ENCODE results near the gene RABGGTA.
"Not testable (repeated sequence)": the region's sequence is repeated elsewhere in the genome, so short reads cannot be mapped to it uniquely, and the experiment has no call there.

The RABGGTA gene

GRCh38 chr14:24240110-24240918 is 31.1 kb downstream of the RABGGTA start:
- no peak for DNase-seq (ENCODE audit: low read depth in 2 of 2)

DNA sequence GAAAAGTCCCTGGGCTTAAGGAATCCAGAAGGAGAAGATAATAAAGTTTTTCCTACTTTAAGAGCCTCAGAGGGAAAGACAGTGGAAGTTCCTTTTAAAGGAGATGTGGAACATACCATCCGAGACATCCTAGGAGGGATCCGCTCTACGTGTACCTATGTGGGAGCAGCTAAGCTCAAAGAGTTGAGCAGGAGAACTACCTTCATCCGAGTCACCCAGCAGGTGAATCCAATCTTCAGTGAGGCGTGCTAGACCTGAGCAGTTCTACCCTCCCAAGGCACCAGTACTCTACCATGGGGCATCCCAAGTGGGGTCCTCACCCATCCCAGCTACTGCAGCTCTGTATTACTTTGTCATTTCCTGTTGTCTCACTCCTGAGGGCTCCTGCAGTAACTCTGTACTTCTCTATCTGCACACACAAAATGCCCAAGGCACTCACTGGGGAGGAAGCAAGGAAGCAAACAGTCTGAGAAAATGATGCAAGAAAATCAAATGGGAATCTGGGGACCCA is 32.8 kb downstream of the RABGGTA start:
- no peak for DNase-seq (ENCODE audit: low read depth in 2 of 2)

DNA sequence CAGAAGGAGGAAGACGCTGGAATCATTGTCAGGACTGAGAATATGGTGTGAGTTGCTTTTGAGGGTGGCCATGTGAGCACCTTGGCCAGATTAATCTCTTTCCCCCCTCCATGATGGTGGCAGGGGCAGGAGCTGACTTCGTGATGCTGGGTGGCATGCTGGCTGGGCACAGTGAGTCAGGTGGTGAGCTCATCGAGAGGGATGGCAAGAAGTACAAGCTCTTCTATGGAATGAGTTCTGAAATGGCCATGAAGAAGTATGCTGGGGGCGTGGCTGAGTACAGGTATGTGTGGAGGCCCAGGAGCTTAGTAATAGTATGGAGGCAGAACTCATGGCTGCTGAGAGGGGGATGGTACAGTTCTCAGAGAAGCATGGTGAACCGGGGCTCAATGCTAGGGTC is 33.3 kb downstream of the RABGGTA start:
- no peak for DNase-seq (ENCODE audit: low read depth in 2 of 2)

- DNase-seq (ENCODE audit: low read depth in 2 of 2), result no peak
These were observed 33.9 kb downstream of the RABGGTA start for GRCh38 chr14:24237463-24237955.

- no peak for DNase-seq (ENCODE audit: low read depth in 2 of 2)
These were observed 34.5 kb downstream of the RABGGTA start for GRCh38 chr14:24236689-24237462.

- no peak for DNase-seq (ENCODE audit: low read depth in 2 of 2)
These were observed 35.4 kb downstream of the RABGGTA start for GRCh38 chr14:24235804-24236688.

GRCh38 chr14:24234095-24235005 is 37.0 kb downstream of the RABGGTA start:
- DNase-seq (ENCODE audit: low read depth in 2 of 2), result no peak

GRCh38 chr14:24233538-24233866 is 37.9 kb downstream of the RABGGTA start:
- no peak for DNase-seq (ENCODE audit: low read depth in 2 of 2)

GRCh38 chr14:24232645-24233537 is 38.5 kb downstream of the RABGGTA start, which contains the start of gene GMPR2:
TSS of gene GMPR2 (plus strand) at chr14:24232929. CDS start at chr14:24233254, 325 bp downstream.
- DNase-seq (ENCODE audit: low read depth in 2 of 2), result no peak

GRCh38 chr14:24232121-24232644 is 39.2 kb downstream of the RABGGTA start, which contains the start of gene NEDD8:
TSS of gene NEDD8 (minus strand) at chr14:24232367. CDS start at chr14:24232267, 100 bp downstream.
- DNase-seq (ENCODE audit: low read depth in 2 of 2), result peak; percentile 88 to 93

DNA sequence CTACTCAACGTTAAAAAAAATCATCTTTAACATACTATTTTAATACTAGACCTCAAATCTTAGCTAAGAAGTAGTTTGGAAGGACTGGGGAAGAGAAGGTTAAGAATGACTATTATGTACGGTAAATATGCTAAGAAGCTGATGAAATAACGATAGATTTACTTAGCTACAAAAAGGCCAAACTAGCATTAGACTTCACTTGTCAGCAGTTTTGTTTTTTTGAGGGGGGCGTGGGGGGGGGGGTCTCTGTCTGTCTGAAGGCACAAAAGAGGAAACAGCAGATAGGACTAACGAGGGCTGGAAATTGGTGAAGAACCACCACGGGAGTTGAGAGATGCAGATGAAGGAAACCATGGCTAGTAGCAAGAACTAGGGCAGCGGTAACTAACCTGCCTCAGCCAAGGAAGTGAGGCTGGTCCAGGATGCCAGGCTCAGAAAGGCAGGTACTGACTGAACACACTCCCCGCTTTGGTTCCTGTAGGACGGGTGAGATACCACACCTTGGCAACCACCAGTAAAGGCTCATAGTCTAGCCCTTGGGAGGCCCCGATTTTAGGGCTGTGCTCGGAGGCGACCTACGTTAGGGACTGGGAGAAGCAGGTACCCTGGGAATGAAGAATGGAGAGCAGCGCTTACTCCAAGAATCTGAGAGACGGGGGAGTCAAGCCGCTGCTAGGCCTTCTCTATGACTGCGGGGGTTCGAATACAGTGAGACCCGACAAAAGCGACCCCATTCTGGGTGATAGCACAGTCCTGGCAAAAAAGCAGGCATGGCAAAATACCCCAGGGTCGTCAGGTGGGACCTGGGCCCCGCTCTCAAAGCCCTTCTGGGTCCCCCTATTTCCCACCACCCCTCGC is 39.9 kb downstream of the RABGGTA start:
- DNase-seq (ENCODE audit: low read depth in 2 of 2), result no peak

DNA sequence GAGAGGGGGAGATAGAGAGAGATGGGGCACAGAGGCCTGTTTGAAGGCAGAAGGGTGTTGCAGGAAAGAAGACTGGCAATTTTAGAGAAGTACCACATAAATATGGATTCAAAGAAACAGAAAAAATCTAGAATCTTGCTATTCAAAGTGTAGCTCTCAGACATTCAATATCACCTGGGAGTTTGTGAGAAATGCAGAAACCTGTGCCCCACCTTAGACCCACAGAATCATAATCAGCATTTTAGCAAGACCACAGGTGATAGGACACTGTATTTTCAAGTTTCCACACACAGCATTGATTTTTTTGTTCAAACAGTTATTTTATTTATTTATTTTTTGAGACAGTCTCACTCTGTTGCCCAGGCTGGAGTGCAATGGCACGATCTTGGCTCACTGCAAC is 42.5 kb downstream of the RABGGTA start:
- no peak for DNase-seq (ENCODE audit: low read depth in 2 of 2)

DNA sequence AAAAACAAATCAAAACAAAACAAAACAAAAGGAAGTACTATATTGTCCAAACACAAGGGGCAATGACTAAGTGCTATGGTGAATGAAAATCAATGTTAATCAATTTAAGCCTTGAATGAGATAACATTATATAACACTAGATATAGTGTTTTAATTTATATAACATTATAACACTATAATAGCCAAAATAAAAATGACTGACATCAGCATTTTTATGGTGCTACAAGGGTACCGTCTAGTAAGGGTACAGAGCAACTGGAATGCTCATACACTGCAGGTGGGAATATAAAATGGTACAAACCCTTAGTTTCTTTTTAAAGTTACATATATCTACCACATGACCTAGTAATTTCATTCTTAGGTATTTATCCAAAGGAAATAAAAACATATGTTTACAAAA is 44.9 kb downstream of the RABGGTA start:
- DNase-seq (ENCODE audit: low read depth in 2 of 2), result no peak

DNA sequence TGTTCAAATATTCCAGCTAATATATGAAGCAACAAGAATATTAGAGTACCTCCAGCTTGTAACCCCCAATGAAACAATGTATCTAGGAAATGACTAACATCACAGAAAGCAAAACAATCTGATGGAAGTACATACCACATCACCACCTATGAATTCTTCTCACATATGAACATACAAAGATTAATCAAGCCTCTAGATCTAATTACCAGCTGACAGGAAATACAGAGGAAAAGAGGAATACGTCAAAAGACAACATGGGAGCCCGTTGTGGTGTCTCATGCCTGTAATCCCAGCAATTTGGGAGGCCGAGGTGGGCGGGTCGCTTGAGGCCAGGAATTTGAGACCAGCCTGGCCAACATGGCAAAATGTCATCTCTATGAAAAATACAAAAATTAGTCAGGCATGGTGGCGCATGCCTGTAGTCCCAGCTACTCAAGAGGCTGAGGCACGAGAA is 46.8 kb downstream of the RABGGTA start:
- DNase-seq (ENCODE audit: low read depth in 2 of 2), result no peak

DNA sequence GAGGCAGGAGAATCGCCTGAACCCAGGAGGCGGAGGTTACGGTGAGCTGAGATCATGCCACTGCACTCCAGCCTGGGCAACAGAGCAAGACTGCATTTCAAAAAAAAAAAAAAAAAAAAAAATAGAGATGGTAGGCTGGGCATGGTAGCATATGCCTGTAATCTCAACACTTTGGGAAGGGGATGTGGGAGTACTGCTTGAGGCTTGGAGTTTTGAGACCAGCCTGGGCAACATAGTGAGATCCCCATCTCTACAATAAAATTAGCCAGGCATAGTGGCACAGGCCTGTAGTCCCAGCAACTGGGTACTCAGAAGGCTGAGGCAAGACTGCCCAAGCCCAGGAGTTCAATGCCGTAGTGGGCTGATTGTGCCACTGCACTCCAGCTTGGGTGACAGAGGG is 48.4 kb downstream of the RABGGTA start:
- DNase-seq (ENCODE audit: low read depth in 2 of 2), result not testable (repeated sequence)

GRCh38 chr14:24219521-24219920 is 51.9 kb downstream of the RABGGTA start:
- no peak for DNase-seq (ENCODE audit: low read depth in 2 of 2)

GRCh38 chr14:24219080-24219479 is 52.3 kb downstream of the RABGGTA start:
- DNase-seq (ENCODE audit: low read depth in 2 of 2), result no peak

- not testable (repeated sequence) for DNase-seq (ENCODE audit: low read depth in 2 of 2)
These were observed 54.5 kb downstream of the RABGGTA start for GRCh38 chr14:24216876-24217275.
